Activated T-cell treated with anti-CD3 and anti-CD28 coated beads for 24 hours (primary cell): ENCODE measurements around the gene ALPL.

Experiments
- DNase-seq: peaks from one replicate; pipeline ENCODE4 v3.0.0-alpha.2; 2020; ENCODE audit warnings: low read depth

The ALPL gene

DNA sequence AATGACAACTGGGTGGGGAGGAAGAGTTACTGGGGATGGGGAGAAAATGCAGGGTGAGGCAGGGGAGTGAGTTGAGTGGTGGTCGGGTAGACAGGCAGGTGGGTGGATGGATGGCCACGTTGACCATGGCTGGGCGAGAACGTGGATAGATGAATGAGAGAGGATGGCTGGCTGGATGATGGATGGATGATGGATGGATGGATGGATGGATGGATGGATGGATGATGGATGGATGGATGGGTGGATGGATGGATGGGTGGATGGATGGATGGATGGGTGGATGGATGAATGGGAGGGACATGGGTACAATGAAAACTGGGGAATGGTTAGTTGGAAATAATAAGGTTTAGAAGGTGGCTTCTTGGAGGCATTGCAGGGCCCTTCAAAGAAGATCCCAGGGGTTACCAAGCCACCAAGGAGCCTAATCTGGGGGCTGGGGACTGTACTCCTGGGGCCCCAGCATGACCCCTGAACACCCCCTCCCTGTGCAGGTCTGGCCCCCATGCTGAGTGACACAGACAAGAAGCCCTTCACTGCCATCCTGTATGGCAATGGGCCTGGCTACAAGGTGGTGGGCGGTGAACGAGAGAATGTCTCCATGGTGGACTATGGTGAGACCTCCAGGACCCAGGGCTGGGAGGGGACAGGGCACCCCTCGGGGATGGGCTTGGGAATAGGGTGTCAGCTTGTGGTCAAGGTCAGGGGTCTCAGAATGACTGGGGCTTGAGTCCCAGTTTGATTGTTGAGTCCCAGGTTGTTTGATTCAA, 67.0 kb downstream of the ALPL start:
- DNase-seq = no peak

DNA sequence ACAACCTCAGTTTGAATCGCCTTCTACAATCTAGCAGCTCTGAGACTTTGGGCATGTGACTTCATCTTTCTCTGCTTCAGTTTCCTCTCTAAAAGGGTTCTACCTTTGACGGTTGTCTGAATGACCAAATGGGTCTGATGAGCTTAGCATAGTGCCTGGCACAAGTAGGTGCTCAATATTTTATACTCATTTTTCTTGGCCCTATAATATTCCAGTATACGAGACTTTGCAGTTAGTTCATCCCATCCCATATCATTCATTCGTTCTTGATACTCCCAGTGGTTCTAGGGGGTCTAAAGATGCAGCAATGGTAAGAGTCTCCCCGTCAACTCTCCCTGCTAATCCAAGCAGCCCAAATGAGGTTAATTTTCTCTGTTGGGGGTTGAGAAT, 67.6 kb downstream of the ALPL start:
- no peak for DNase-seq

GRCh38 chr1:21577324-21577723, 68.1 kb downstream of the ALPL start:
- DNase-seq = no peak

DNA sequence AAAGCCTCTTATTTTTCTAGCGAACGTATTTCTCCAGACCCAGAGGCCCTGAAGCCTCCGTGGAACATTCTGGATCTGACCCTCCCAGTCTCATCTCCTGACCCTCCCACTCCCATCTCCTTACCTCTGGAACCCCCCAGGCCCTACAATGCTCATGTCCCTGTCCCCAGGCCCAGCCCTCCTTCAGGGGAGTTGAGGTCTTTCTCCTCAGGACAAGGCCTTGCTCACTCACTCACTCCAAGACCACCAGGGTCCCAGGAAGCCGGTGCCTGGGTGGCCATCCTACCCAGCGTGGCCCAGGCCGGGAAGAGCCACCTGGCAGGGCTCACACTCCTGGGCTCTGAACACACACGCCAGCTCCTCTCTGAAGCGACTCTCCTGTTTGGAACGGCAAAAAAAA, 68.7 kb downstream of the ALPL start:
- no peak for DNase-seq

- no peak for DNase-seq
These were observed 70.6 kb downstream of the ALPL start for GRCh38 chr1:21579791-21580190.

DNA sequence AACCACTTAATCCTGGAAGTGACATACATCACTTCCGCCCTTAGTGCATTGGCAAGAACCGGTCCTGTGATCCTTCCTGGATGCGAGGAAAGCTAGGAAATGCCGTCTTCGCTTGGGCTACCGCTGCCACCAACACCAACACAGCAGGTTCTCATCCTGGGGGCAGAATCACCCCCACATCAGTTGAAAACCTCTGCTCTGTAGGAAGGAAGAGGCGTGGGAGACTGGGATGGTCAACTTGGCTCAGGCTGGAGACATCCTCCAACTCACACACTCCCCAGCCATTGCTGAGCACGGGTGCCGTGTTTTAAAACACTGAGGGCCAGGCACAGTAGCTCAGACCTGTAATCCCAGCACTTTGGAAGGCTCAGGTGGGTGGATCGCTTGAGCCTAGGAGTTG, 74.9 kb downstream of the ALPL start:
- DNase-seq = no peak

- no peak for DNase-seq
These were observed 75.8 kb downstream of the ALPL start for GRCh38 chr1:21585037-21585436.

- DNase-seq = no peak
These were observed 77.0 kb downstream of the ALPL start for GRCh38 chr1:21586222-21586621.

GRCh38 chr1:21586846-21587601, 77.8 kb downstream of the ALPL start:
- DNase-seq = no peak

GRCh38 chr1:21587602-21587953, 78.4 kb downstream of the ALPL start:
- no peak for DNase-seq

DNA sequence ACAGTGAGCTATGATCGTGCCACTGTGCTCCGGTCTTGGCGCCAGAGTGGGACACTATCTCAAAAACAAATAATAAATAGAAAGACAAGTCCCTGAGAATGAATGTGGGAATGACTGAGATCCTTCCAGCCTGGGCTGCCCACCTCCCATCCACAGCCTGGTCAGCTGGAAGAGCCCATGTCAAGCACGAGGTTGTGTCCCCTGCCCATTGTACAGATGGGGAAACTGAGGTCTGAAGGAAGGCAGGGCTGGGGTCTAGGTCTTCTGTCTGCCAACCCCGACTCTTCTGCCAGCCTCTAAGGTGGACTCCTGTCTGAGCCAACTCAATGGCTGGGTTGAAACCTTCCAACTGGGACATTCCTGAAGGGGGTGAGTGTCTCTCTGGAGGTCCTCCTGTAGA, 80.4 kb downstream of the ALPL start:
- DNase-seq = no peak

- DNase-seq = no peak
These were observed 81.1 kb downstream of the ALPL start for GRCh38 chr1:21590126-21590880.

DNA sequence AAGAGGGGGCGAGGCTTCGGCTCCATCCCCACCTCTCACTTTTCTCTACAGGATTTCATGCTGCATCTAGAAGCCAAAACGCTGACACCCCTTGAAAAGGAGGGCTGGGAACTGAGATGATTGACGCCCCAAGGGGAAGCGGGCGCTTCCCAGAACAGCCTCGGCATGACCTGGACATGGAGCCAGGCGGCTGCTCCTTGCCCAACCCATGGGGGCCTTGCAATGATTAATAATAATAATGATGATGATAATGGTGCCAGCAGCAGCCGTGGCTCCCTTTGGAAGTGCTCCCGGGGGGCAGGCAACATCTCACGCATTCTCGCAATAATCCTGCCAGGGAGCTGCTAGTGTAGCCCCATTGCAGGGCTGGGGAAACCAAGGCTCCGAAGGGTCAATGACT, 81.7 kb downstream of the ALPL start:
- DNase-seq = no peak

DNA sequence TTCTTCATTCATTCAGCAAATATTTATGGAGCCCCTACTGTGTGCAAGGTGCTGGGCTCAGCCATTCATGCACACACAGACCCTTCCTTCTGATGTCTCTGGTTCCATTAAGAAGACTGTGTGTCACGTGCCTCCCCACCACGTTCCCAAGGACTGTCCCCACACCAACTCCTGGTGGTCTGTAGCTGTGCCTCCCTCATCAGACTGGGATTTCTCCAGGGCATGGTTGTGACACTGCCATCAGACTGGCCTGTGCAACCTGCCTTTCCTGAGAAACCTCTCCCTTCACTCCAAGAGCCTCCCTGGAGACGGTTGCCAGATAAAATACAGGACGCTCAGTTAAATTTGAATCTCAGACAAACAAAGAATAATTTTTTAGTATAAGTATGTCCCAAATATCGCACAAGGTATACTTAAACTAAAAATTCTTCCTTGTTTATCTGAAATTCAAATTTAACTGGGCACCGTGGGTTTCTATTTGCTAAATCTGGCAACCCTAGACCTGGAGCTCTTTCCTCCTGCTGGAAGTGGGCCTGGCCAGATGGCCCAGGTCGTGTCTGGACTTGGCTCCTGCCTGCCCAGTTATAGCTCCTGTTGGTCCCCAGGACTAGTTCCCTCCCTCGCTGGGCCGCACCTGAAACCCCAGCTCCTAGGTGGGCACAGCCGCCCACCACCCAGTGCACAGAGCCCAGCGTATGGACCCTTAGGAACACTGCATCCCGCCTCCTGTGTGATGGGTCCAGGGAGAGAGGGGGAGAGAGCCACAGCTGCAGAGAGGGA, 83.1 kb downstream of the ALPL start:
- DNase-seq = no peak

GRCh38 chr1:21593231-21593630, 84.0 kb downstream of the ALPL start:
- DNase-seq = no peak

GRCh38 chr1:21594501-21594900, 85.3 kb downstream of the ALPL start:
- no peak for DNase-seq

GRCh38 chr1:21594935-21595897, 86.0 kb downstream of the ALPL start:
- peak; percentile 33 for DNase-seq

DNA sequence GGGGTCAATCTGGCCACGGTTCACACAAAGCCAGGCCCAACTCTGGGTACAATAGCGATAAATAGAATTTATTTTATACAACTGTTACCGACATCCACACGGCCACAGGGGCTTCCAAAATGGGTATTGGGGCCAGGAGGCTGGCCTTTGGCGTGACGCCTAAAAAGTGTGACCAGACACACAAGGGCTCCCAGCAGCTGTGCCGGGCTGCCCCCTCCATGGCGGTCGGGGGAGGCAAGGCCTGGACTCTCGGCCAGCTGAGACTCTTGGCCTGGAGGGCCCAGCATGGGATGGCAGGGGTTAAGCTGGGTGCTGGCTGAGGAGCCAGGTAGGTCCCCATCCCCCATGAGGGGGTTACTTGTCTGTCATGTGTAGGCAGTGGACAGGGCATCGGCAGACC, 87.0 kb downstream of the ALPL start:
- DNase-seq = no peak

DNA sequence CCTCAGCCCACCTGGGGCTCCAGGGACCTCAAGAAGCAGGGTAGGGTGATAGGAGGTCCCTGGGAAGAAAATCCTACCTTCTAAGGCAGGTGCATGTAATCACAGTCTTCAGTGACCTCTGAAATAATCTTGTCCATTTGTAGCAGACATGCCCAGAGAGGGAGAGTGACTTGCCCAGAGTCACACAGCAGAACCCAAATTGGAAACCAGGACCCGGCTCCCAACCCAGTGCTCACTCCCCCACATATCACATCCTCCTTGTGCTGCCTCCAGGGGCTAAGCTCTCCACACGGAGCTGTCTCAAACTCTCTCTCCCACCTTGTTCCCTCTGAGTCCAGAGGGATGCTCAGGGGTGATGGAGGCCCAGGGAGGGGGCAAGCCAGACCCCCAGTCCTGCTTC, 87.4 kb downstream of the ALPL start:
- DNase-seq = no peak

DNA sequence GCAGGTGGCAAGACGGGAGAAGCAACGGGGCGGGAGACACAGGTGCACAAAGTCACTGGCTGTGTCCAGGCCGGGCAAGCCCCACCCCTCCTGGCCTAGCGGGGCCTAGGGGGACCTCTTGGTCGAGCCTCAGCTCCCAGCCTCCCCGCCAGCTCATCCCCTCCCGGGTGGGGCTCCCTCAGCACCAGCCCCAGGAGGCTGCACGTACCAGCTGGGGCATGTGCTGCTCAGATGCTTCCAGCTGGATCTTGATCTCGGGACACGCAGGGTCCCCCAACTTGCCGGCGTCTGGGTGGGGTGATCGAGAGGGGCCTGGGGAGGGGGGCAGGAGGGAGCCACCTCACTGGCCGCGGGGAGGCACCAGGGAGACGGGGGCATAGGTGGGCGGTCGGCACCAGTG, 88.5 kb downstream of the ALPL start:
- no peak for DNase-seq

DNA sequence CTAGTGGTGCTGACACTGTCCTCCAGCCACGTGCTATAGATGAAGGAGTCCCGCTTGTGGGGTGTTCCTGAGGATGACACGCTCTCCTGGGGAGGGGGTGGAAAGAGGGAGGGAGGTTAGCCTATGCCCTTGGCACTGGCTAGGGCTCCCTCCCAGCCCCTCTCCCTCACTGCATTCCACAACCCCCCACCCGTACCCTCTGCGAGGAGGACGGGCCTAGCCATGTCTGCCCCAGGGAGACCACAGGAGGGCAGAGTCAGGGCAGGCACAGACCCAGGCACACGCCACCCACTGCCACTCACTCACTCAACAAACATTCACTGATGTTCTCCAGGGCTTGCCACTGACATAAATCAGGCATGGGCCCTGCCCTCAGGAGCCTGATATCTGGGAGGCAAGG, 89.2 kb downstream of the ALPL start:
- DNase-seq = no peak
